Mesothelial cell of epicardium (in vitro differentiated cells): ENCODE measurements around the gene AFF3. TPM values are rescaled to one million over a fixed set of nuclear protein-coding genes. Genes with fewer than 3 reads are reported as not detected.

ENCODE experiments used
- DNase-seq, 2 experiments: peaks; one replicate each; pipeline ENCODE4 v3.0.0; 2021; ENCODE audit warnings: low spot score in 2 of 2; ENCODE audit not compliant: unreplicated experiment in 2 of 2
- H3K27ac Mint-ChIP-seq: 2 replicates; pipeline ENCODE4 v1.8.0; 2021; ENCODE audit warnings: mixed read lengths
- H3K27me3 Mint-ChIP-seq: 2 replicates; pipeline ENCODE4 v1.8.0; 2021; ENCODE audit warnings: low read depth, mixed read lengths
- H3K36me3 Mint-ChIP-seq: 2 replicates; pipeline ENCODE4 v1.8.0; 2021; ENCODE audit warnings: mixed read lengths
- H3K4me1 Mint-ChIP-seq: 2 replicates; pipeline ENCODE4 v1.8.0; 2021; ENCODE audit warnings: mixed read lengths
- H3K4me3 Mint-ChIP-seq: 2 replicates; pipeline ENCODE4 v1.8.0; 2021; ENCODE audit warnings: mild to moderate bottlenecking, moderate library complexity, mixed read lengths
- H3K9me3 Mint-ChIP-seq: 2 replicates; pipeline ENCODE4 v1.8.0; 2021; ENCODE audit warnings: mixed read lengths
- total RNA-seq: library from RNA; stranded (reverse); gene quantifications from 3 replicates; pipeline ENCODE4 v1.2.1, GENCODE V29; 2021
- TF ChIP-seq, protein P1 (sequence below): fragments of 200-600 bp; sonication (generic); IDR thresholded peaks from one replicate; pipeline ENCODE4 v1.5.0; 2021; ENCODE audit warnings: antibody characterized with exemption; ENCODE audit not compliant: unreplicated experiment

AFF3 gene
- total RNA-seq, 1 donor from 2014 or later = 14.4 TPM

DNA sequence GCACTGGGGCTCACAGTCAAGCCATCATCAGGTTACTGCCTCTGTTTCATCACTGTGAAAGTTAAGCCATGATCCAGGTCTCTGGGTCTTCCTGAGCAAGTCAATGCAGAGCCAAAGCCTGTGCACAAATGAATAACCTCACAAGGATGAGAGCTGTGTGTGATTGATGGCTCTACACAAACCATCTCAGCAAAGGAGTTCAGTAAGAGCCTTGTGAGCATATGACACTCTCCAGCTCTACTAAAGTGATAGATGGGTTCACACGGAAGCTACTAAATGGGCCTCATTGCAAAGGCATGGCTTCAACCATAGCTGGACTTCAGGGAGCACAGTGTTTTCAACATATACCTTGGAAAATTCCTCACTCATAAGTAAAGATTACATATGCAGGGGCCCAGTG, 101.5 kb downstream of the AFF3 start:
- TF ChIP-seq, protein P1, sequence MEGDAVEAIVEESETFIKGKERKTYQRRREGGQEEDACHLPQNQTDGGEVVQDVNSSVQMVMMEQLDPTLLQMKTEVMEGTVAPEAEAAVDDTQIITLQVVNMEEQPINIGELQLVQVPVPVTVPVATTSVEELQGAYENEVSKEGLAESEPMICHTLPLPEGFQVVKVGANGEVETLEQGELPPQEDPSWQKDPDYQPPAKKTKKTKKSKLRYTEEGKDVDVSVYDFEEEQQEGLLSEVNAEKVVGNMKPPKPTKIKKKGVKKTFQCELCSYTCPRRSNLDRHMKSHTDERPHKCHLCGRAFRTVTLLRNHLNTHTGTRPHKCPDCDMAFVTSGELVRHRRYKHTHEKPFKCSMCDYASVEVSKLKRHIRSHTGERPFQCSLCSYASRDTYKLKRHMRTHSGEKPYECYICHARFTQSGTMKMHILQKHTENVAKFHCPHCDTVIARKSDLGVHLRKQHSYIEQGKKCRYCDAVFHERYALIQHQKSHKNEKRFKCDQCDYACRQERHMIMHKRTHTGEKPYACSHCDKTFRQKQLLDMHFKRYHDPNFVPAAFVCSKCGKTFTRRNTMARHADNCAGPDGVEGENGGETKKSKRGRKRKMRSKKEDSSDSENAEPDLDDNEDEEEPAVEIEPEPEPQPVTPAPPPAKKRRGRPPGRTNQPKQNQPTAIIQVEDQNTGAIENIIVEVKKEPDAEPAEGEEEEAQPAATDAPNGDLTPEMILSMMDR = no peak
- H3K4me1 Mint-ChIP-seq = peaks cover 4% of the 10 kb centered on the region
- DNase-seq = no peak
- no peak overlapping the region for H3K27ac Mint-ChIP-seq
- H3K4me3 Mint-ChIP-seq = no peak overlapping the region
- H3K9me3 Mint-ChIP-seq = no peaks in the 10 kb centered on the region
- H3K27me3 Mint-ChIP-seq = peaks cover 26% of the 10 kb centered on the region
- H3K36me3 Mint-ChIP-seq = no peaks in the 10 kb centered on the region

DNA sequence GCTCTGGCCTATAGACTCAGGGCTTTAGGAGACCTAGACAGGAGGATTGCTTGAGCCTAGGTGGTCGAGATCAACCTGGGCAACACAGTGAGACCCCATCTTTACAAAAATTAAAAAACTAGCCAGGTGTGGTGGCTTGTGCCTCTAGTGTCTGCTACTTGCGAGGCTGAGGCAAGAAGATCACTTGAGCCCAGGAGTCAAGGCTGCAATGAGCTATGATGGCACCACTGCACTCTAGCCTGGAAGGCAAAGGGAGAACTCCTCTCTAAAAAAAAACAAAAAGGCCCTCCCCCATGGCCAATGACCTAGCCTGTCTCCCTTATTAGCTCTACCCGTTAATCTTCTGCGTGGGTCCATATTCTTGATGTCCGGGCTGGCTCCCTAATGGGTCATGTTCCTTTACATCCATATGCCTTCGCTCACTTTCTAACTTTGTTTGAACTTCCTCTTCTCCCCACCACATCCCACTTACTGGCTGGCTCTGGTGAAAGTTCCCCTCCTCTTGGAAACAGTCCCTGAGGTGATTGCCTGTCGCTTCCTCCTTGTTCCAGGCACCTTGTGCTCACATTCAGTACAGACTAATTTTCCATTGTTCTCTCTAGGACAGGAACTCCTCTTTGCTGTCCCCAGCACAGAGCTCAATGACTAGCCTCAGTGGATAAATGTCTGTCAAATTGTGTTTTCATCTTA, 103.0 kb downstream of the AFF3 start:
- Mint-ChIP-seq H3K4me1 (peaks cover 4% of the 10 kb centered on the region), H3K27ac (no peak overlapping the region), H3K9me3 (no peaks in the 10 kb centered on the region), H3K4me3 (no peak overlapping the region), H3K36me3 (no peaks in the 10 kb centered on the region), H3K27me3 (peaks cover 33% of the 10 kb centered on the region)
- TF ChIP-seq, protein P1 = no peak
- DNase-seq = no peak

DNA sequence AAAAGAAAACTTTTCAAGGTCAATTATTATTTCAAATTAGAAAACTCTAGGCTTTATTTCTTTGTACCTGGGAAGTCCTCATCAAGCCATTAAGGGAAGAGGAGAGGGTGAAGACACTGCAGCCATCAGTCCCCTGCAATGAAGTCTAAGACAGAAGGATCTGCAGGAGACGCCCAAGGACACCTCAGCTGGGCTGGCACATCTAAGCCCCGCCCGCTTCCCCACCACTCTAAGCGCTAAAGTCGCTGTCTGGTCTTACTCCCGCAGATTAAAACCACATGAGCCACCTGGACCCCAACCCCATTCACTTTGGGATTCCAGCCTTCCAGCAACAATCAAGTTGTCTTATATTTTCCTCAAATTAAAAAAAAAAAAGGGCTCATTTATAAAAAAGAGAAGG, 104.4 kb downstream of the AFF3 start:
- TF ChIP-seq, protein P1 = no peak
- Mint-ChIP-seq H3K36me3 (no peaks in the 10 kb centered on the region), H3K27ac (no peak overlapping the region), H3K4me1 (peaks cover 4% of the 10 kb centered on the region), H3K9me3 (no peaks in the 10 kb centered on the region), H3K4me3 (no peak overlapping the region), H3K27me3 (peaks cover 25% of the 10 kb centered on the region)
- no peak for DNase-seq

DNA sequence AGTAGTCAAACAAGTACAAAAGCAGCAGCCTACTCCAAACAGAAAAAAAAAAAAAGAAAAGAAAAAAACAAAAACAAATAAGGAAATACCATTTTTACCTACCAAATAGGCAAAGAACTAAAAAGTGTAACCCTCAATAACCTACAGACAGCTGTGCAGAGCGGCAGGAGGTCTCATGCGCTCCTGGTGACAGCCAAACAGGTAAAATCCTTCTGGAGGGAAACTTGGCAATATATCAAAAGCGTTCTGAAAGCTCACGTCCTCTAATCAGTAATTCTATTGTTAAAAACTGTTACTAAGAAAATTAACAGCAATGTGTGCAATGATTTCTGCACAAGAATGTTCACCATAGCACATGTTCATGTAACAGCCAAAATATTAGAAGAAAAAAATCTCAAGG, 105.6 kb downstream of the AFF3 start:
- Mint-ChIP-seq H3K4me3 (no peak overlapping the region), H3K9me3 (no peaks in the 10 kb centered on the region), H3K36me3 (no peaks in the 10 kb centered on the region), H3K4me1 (peaks cover under 1% of the 10 kb centered on the region), H3K27me3 (peaks cover 24% of the 10 kb centered on the region), H3K27ac (no peak overlapping the region)
- TF ChIP-seq, protein P1 = no peak
- DNase-seq = no peak

DNA sequence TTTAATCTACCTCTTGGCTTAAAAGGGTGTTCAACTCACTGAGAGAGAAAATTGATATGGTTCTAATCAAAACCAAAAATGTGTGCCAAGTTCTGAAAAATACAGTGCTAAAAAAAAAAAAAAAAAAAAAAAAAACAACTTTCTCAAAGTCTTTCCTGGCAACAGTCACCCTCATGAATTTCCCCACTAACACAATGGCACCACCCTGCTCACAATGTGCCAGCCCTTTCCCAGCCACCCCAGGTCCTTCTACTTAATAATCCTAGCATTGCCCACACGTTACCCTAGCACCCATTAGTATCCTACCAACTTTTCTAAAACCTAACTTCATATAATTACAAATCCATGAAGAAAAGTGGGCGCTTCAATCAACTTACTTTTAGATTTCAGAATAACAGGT, 106.4 kb downstream of the AFF3 start:
- Mint-ChIP-seq H3K4me3 (no peak overlapping the region), H3K27ac (no peak overlapping the region), H3K4me1 (no peaks in the 10 kb centered on the region)

More for the DNA sequence above, 106.4 kb downstream of the AFF3 start:
- Mint-ChIP-seq H3K27me3 (peaks cover 29% of the 10 kb centered on the region), H3K36me3 (no peaks in the 10 kb centered on the region), H3K9me3 (peaks cover 6% of the 10 kb centered on the region)
- TF ChIP-seq, protein P1 = no peak
- no peak for DNase-seq
